Stimulated activated CD8-positive, alpha-beta memory T cell treated with anti-CD3 and anti-CD28 coated beads, Interleukin-7, amount 100 ng/mL, for 48 hours (primary cell): ENCODE data around the gene ALOX15B.
"Not testable (repeated sequence)": the region's sequence is repeated elsewhere in the genome, so short reads cannot be mapped to it uniquely, and the experiment has no call there.

ENCODE experiments used
- DNase-seq, 2 donors: peaks; one replicate each; pipeline ENCODE4 v3.0.0-alpha.2; 2020; ENCODE audit warnings: low read depth in 1 of 2; ENCODE audit errors: extremely low read depth in 1 of 2

Gene ALOX15B

GRCh38 chr17:8012996-8013640 is 25.7 kb upstream of the ALOX15B start:
- no peak for DNase-seq

- no peak for DNase-seq
Measured at GRCh38 chr17:8013731-8014557, 24.9 kb upstream of the ALOX15B start.

DNA sequence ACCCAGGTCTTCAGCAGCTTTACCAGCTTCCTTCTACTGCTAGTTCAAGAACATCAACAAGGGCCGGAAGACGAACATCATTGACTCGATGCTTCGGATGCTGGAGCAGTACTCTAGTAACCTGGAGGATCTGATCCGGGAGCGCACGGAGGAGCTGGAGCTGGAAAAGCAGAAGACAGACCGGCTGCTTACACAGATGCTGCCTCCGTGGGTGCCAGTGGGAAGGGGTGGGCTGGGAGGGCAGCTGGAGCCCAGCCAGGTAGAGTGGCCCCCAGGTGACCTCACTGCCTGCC is 24.4 kb upstream of the ALOX15B start:
- DNase-seq: no peak

GRCh38 chr17:8015236-8015956 is 23.5 kb upstream of the ALOX15B start:
- DNase-seq: no peak

DNA sequence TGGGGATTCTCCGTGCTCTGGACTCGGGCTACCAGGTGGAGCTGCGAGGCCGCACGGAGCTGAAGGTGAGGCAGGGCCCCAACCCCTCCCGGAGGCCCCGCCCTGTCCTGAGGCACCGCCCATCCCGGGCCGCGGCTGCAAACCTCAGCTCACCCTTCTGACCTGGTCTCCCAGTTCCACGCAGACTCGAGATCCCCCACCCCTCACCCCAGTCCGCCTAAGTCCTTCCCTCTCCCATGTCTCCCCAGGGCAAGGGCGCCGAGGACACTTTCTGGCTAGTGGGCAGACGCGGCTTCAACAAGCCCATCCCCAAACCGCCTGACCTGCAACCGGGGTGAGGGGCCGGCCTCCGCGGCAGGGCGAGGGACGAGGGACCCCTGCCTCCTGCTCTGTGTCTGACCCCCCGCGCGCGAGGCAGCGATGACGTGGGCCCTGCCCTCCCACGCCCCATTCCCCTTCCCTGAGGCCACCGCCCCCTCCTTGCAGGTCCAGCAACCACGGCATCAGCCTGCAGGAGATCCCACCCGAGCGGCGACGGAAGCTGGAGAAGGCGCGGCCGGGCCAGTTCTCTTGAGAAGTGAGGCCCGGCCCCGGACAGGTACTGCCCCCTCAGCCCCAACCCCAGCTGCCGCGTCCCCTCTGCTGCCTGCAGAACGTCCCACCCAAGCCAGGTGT is 22.8 kb upstream of the ALOX15B start:
- DNase-seq: no peak

GRCh38 chr17:8016632-8017424 is 22.0 kb upstream of the ALOX15B start:
- DNase-seq: peak in 1 of 2 donors; percentile 37

- DNase-seq: no peak
Measured at GRCh38 chr17:8018436-8018835, 20.4 kb upstream of the ALOX15B start.

- DNase-seq: no peak
Measured at GRCh38 chr17:8019166-8019565, 19.7 kb upstream of the ALOX15B start.

GRCh38 chr17:8019665-8020650 is 18.9 kb upstream of the ALOX15B start:
- DNase-seq: no peak

DNA sequence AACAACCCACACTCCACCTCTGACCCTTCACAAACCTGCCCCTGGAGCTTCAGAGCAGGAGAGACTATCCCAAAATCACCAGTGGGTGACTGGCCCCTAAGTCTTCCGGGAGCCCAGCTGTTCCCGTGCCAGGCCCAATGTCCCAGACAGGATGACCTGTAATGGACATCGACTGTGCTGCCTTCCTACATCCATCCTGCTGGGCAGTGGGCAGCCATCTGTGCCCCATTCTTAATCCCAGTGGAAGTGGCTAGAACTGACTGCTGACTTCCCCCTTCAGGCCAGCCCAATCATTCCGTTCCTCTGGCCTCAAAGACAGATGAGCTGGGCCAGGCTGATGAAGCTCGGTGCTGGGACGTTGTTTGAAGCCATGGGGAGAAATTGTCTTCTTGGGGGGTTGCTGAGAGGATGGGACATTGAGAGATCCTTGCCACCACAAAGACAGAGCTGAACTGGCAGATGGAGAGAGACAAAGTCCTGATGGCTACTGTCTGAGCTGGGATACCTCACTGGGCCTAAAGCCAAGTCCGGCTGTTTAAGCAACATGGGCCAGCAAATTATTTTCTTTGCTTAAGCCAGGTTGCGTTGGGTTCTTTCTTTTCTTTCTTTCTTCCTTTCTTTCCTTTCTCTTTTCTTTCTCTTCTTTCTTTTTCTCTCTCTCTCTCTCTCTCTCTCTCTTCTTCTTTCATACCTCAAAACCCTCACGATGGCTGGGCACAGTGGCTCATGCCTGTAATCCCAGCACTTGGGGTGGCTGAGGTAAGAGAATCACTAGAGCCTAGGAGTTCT is 17.9 kb upstream of the ALOX15B start:
- no peak for DNase-seq

DNA sequence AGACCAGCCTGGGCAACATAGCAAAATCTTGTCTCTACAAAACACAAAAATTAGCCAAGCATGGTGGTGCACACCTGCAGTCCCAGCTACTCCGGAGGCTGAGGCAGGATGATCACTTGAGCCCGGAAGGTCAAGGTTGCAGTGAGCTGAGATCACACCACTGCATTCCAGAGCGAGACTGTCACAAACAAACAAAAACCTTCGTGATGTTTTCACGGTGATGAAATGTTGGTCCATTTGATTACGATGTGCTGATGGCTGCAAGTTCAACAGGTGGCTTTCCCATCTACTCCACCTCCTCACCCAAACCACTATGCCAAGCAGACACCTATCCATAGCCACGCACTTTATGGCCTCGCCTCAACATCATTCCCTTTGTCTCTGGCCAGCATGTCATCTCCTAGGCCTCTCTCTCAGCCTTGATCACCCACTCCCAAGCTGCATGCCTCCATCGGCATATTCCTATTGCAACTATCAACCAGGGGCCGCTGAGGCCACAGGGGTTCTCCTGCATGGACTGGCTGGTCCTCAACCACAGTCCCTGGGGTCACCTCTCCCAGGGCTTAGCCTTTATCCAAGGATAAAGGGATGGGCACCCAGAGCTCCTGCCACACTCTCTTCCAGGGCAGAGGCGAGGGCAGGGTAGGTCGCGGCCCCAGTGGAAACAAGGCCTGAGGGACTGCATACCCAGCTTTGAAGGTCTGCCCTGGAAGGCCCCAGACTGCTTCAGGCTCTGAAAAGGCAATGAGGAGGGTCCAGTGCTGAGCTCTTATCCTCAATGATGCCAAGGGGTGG is 17.1 kb upstream of the ALOX15B start:
- DNase-seq: no peak

GRCh38 chr17:8022360-8023003 is 16.4 kb upstream of the ALOX15B start:
- DNase-seq: no peak

DNA sequence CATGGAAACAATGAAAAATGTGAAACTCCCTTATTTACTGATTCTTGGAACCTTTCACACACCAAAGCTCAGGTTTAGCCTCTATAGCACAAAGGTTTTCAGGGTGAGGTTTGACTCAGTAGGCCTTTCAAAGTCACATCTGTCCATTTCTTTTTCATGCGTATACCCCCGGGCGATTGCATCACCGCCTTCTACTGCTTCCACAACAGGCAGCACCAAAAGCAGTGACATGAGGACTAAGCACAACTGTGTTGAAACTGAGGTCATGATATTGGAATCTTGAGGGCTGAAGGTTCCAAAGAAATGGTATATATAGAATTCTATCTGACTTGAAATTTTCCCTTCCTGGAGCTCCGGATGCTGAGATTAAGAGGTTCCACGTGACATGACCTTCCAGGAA is 14.7 kb upstream of the ALOX15B start:
- not testable (repeated sequence) for DNase-seq

GRCh38 chr17:8025176-8025911 is 13.5 kb upstream of the ALOX15B start:
- DNase-seq: no peak

- no peak for DNase-seq
Measured at GRCh38 chr17:8029121-8029520, 9.7 kb upstream of the ALOX15B start.

GRCh38 chr17:8031261-8031661 is 7.6 kb upstream of the ALOX15B start:
- no peak for DNase-seq

- DNase-seq: no peak
Measured at GRCh38 chr17:8031950-8032349, 6.9 kb upstream of the ALOX15B start.
